GM19328 (cell line): Measurements from ENCODE around the gene LAMTOR5.
"Not testable (repeated sequence)": the region's sequence is repeated elsewhere in the genome, so short reads cannot be mapped to it uniquely, and the experiment has no call there.

Experiments used
- ATAC-seq: cut with Tn5 transposase; IDR thresholded peaks from one replicate; pipeline ENCODE4 v1.9.1; 2021; ENCODE audit warnings: mild to moderate bottlenecking, moderate library complexity; ENCODE audit not compliant: unreplicated experiment

Gene LAMTOR5

GRCh38 chr1:110428946-110429345 lies 21.5 kb upstream of the LAMTOR5 start:
- no peak for ATAC-seq

GRCh38 chr1:110426854-110427253 lies 19.4 kb upstream of the LAMTOR5 start:
- ATAC-seq: no peak

- no peak for ATAC-seq
These were observed 18.2 kb upstream of the LAMTOR5 start for GRCh38 chr1:110425612-110426152.

GRCh38 chr1:110424699-110425611 lies 17.5 kb upstream of the LAMTOR5 start:
- no peak for ATAC-seq

- no peak for ATAC-seq
These were observed 13.6 kb upstream of the LAMTOR5 start for GRCh38 chr1:110420874-110421793.

- no peak for ATAC-seq
These were observed 12.6 kb upstream of the LAMTOR5 start for GRCh38 chr1:110420023-110420662.

GRCh38 chr1:110418729-110419128 lies 11.2 kb upstream of the LAMTOR5 start:
- no peak for ATAC-seq

GRCh38 chr1:110413045-110413444 lies 5.6 kb upstream of the LAMTOR5 start:
- not testable (repeated sequence) for ATAC-seq

GRCh38 chr1:110412576-110412975 lies 5.1 kb upstream of the LAMTOR5 start:
- ATAC-seq: no peak

- no peak for ATAC-seq
These were observed 3.8 kb upstream of the LAMTOR5 start for GRCh38 chr1:110411173-110411735.

- ATAC-seq: no peak
These were observed 1.8 kb upstream of the LAMTOR5 start for GRCh38 chr1:110409316-110409715.

- ATAC-seq: no peak
These were observed 994 bp upstream of the LAMTOR5 start for GRCh38 chr1:110408488-110408887.

GRCh38 chr1:110406407-110406806 lies 1.1 kb downstream of the LAMTOR5 start:
- not testable (repeated sequence) for ATAC-seq

GRCh38 chr1:110404401-110404800 lies 3.1 kb downstream of the LAMTOR5 start:
- no peak for ATAC-seq

- no peak for ATAC-seq
These were observed 3.7 kb downstream of the LAMTOR5 start for GRCh38 chr1:110403805-110404204.

GRCh38 chr1:110396259-110396958 lies 11.1 kb downstream of the LAMTOR5 start:
- ATAC-seq: not testable (repeated sequence)

- no peak for ATAC-seq
These were observed 13.0 kb downstream of the LAMTOR5 start for GRCh38 chr1:110394493-110394820.

GRCh38 chr1:110393691-110394492 lies 13.6 kb downstream of the LAMTOR5 start:
- no peak for ATAC-seq

GRCh38 chr1:110393286-110393685 lies 14.2 kb downstream of the LAMTOR5 start:
- no peak for ATAC-seq
